Suppressor macrophage treated with lipopolysaccharide for 4 hours (primary cell): ENCODE results near the gene SERPINB6.
A peak's percentile ranks its signal among the peaks of the same experiment; 100 is the strongest.
"Not testable (repeated sequence)": the region's sequence is repeated elsewhere in the genome, so short reads cannot be mapped to it uniquely, and the experiment has no call there.

Experiments
- DNase-seq: peaks from one replicate; pipeline ENCODE4 v3.0.0-alpha.2; 2020

SERPINB6 gene

GRCh38 chr6:2976060-2976459 is 4.7 kb upstream of the SERPINB6 start:
- no peak for DNase-seq

- DNase-seq, result no peak
Observed at GRCh38 chr6:2973676-2974075, 2.3 kb upstream of the SERPINB6 start.

DNA sequence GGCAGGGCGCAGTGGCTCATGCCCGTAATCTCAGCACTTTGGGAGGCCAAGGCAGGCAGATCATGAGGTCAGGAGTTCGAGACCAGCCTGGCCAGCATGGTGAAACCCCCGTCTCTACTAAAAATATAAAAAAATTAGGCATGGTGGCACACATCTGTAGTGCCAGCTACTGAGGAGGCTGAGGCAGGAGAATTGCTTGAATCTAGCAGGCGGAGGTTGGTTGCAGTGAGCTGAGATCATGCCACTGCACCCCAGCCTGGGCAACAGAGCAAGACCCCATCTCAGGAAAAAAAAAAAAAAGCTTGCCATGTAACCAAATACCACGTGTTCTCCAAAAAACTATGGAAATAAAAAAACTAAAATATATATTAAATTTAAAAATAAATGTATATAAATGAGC is 1.8 kb upstream of the SERPINB6 start:
- not testable (repeated sequence) for DNase-seq

- not testable (repeated sequence) for DNase-seq
Observed at GRCh38 chr6:2972685-2973084, 1.3 kb upstream of the SERPINB6 start.

DNA sequence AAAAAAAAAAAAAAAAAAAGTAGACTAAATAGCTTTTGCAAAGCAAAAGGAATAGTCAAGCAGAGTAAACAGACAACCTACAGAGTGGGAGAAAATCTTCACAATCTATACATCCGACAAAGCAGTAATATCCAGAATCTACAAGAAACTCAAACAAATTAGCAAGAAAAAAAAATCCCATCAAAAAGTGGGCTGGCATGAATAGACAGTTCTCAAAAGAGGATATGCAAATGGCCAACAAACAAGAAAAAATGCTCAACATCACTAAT is 786 bp upstream of the SERPINB6 start:
- peak; percentile 22 for DNase-seq

- peak; percentile 81 for DNase-seq
Observed at GRCh38 chr6:2970753-2971419, 481 bp downstream of the SERPINB6 start.

GRCh38 chr6:2970034-2970685 is 1.2 kb downstream of the SERPINB6 start:
- peak; percentile 36 for DNase-seq

DNA sequence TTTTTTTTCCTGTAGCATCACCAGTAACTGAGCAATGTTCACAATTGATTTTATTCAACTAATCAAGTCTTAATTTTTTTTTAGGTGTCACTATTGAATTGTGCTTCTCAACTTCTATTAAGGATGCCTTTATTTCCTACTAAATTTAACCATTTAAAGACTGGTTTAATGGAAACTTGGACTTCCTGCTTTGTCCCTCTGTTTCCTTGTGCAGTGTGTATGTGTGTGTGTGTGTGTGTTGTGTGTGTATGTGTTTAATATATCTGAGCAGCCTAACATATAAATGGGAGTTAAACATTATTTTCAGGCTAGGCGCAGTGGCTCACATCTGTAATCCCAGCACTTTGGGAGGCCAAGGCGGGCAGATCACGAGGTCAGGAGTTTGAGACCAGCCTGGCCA is 1.8 kb downstream of the SERPINB6 start:
- no peak for DNase-seq

DNA sequence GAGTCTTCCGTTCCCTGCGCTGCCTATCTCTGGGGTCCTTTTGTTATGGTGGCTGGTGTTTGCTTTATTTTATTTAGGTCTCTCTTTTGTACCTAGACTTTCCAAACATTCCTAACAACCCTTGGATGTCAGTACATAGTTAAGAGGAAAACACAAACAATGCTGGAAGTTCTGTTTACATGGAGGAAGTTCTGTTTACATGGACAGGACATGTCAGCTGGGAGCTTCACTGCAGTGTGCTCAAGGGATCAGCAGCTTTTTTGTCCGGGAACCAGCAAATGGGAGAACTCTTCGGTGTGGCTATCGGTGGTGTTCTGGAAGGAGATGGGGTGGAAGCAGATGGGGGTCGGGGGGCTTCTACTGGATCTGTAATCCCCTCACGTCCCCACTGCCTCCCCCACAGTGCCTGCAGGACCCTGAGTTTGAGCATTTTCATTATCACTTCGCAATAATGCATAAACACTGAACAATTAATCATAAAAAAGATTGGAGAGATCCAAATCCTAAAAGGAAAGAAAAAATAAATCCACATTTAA is 2.7 kb downstream of the SERPINB6 start:
- DNase-seq, result no peak

- DNase-seq, result no peak
Observed at GRCh38 chr6:2967936-2968335, 3.4 kb downstream of the SERPINB6 start.

- DNase-seq, result no peak
Observed at GRCh38 chr6:2966347-2966746, 5.0 kb downstream of the SERPINB6 start.

DNA sequence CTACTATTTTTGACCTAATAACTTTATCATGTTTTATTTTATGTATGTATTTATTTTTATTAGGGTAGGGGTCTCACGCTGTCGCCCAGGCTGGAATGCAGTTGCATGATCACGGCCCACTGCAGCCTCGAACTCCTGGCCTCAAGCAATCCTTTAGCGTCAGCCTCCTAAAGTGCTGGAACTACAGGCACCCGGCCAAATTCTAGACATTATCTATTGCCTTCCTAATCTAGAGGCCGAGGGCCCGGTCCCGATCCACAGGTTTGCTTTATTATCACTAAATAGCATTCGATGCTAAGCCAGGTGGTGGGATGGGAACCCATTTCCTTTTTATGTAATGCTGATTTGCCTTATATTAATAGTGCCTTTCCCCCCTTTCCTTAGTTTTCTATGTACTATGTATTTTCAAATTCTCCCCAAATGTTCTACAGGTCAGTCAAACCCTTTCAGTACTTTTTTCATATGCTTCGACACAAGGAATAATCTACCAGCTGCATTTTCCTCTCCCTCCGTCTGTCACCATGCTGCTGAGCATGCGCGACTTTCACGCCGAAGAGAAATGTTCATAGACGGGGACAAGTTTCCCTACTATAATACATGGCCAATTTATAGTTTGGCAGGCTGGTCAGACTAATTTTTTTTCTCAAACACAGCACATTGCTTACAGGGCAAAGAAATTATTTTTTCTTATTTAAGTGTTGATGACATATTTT is 6.4 kb downstream of the SERPINB6 start:
- DNase-seq, result no peak

GRCh38 chr6:2963756-2964155 is 7.6 kb downstream of the SERPINB6 start:
- no peak for DNase-seq

DNA sequence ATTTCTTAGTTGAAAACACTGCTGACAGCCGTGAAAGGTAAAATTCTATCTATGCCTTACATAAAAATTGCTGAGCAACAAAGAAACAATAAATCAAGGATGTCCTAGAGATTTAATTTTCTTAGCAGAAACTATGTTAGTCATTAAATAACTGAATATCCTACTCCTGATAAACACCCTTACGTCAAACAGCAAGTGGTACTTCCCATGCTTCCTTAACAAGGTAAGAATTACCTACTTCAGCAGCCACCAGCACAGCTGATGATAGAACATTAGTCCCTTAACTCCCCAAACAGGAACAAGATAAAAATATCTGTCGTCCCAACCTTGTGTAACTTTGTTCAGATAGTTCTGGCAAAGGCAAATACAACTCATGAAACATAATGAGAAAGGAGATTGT is 8.7 kb downstream of the SERPINB6 start:
- DNase-seq, result no peak

- DNase-seq, result peak; percentile 60
Observed at GRCh38 chr6:2962004-2962403, 9.4 kb downstream of the SERPINB6 start.

DNA sequence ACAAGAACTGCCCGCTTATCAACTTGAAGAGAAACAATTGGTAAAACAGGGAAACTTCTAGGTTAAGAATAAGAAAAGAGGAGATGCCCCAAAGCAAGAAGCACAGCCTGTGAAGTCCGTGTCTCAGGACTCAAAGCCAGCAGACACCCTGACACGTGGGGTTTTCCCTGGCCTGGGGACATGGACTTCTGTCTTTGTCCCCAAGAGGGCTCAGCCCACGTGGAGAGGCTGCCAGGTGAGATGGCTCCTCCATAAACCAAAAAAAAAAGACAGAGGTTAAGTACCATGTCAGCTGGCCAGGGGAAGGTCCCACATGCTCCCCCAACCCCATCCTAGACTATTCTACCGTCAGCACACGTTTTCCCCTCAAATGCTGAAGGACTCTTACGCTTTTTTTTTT is 9.9 kb downstream of the SERPINB6 start:
- peak; percentile 28 for DNase-seq

GRCh38 chr6:2960935-2961334 is 10.4 kb downstream of the SERPINB6 start:
- no peak for DNase-seq

GRCh38 chr6:2959909-2960719 is 11.3 kb downstream of the SERPINB6 start:
- DNase-seq, result peak; percentile 45

- DNase-seq, result no peak
Observed at GRCh38 chr6:2958776-2959175, 12.6 kb downstream of the SERPINB6 start.

- DNase-seq, result peak; percentile 58
Observed at GRCh38 chr6:2958331-2958711, 13.0 kb downstream of the SERPINB6 start.

DNA sequence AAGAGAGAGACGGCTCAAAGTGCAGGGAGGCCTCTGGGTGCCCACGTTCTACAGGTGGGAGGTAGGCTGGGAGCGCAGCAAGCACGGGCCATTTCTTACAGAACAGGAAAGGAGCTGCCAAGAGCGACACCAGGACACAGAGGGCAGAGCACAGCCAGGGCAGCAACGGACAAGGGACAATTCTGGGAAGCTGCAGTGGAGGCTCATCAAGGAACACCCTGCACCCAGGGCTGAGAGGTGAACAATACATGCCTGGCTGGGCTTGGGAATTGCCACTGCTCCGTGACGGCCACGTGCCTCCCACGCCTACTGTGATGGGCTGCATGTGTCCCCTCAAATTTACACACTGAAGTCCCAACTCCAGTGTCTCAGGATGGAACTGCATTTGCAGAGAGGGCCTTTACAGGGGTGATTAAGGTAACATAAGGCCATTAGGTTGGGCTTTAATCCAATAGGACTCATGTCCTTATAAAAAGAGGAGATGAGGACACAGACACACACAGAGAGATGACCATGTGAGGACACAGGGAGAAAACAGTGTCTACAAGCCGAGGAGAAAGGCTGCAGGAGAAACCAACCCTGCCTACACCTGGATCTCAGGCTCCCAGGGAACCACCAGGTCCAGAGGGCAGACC is 13.6 kb downstream of the SERPINB6 start:
- no peak for DNase-seq

- no peak for DNase-seq
Observed at GRCh38 chr6:2956930-2957685, 14.3 kb downstream of the SERPINB6 start.
